Iris pigment epithelial cell (primary cell): ENCODE results near the gene CPED1.
"Not testable (repeated sequence)": the region's sequence is repeated elsewhere in the genome, so short reads cannot be mapped to it uniquely, and the experiment has no call there.

Source experiments
- DNase-seq: peaks from one replicate; pipeline ENCODE4 v3.0.0-alpha.2; 2011; ENCODE audit warnings: low read depth

Gene CPED1

GRCh38 chr7:121097577-121097976 lies 109.1 kb downstream of the CPED1 start:
- DNase-seq = no peak

- DNase-seq = no peak
Measured at GRCh38 chr7:121099572-121099971, 111.1 kb downstream of the CPED1 start.

GRCh38 chr7:121101083-121101482 lies 112.6 kb downstream of the CPED1 start:
- no peak for DNase-seq

GRCh38 chr7:121101621-121102020 lies 113.1 kb downstream of the CPED1 start:
- no peak for DNase-seq

- no peak for DNase-seq
Measured at GRCh38 chr7:121102619-121103018, 114.1 kb downstream of the CPED1 start.

- no peak for DNase-seq
Measured at GRCh38 chr7:121103086-121103485, 114.6 kb downstream of the CPED1 start.

GRCh38 chr7:121103579-121103978 lies 115.1 kb downstream of the CPED1 start:
- no peak for DNase-seq

GRCh38 chr7:121105262-121105661 lies 116.8 kb downstream of the CPED1 start:
- DNase-seq = no peak

GRCh38 chr7:121107923-121108498 lies 119.5 kb downstream of the CPED1 start:
- DNase-seq = peak; percentile 71

- DNase-seq = peak; percentile 39
Measured at GRCh38 chr7:121109145-121109544, 120.6 kb downstream of the CPED1 start.

- DNase-seq = peak; percentile 73
Measured at GRCh38 chr7:121113288-121113687, 124.8 kb downstream of the CPED1 start.

GRCh38 chr7:121116396-121116795 lies 127.9 kb downstream of the CPED1 start:
- DNase-seq = no peak

GRCh38 chr7:121119047-121119446 lies 130.5 kb downstream of the CPED1 start:
- DNase-seq = no peak

GRCh38 chr7:121123032-121123431 lies 134.5 kb downstream of the CPED1 start:
- peak; percentile 64 for DNase-seq

GRCh38 chr7:121125454-121125853 lies 136.9 kb downstream of the CPED1 start:
- DNase-seq = not testable (repeated sequence)

- DNase-seq = no peak
Measured at GRCh38 chr7:121126201-121126600, 137.7 kb downstream of the CPED1 start.

- DNase-seq = peak; percentile 46
Measured at GRCh38 chr7:121126801-121127534, 138.5 kb downstream of the CPED1 start.

- no peak for DNase-seq
Measured at GRCh38 chr7:121132940-121133339, 144.4 kb downstream of the CPED1 start.

- DNase-seq = no peak
Measured at GRCh38 chr7:121133444-121133843, 144.9 kb downstream of the CPED1 start.

GRCh38 chr7:121137580-121137979 lies 149.1 kb downstream of the CPED1 start:
- DNase-seq = no peak

GRCh38 chr7:121138262-121138933 lies 149.9 kb downstream of the CPED1 start:
- DNase-seq = no peak

GRCh38 chr7:121139427-121139826 lies 150.9 kb downstream of the CPED1 start:
- DNase-seq = peak; percentile 19

- peak; percentile 33 for DNase-seq
Measured at GRCh38 chr7:121140790-121141189, 152.3 kb downstream of the CPED1 start.
